Measurements from ENCODE around the gene BPIFB1. TPM values are rescaled to one million over a fixed set of nuclear protein-coding genes. Genes with fewer than 3 reads are reported as not detected.

The BPIFB1 gene
- polyA plus RNA-seq, 1 donor (not counting 4 experiments of a cell fraction or from before 2014, with no cell fraction given), result not detected

DNA sequence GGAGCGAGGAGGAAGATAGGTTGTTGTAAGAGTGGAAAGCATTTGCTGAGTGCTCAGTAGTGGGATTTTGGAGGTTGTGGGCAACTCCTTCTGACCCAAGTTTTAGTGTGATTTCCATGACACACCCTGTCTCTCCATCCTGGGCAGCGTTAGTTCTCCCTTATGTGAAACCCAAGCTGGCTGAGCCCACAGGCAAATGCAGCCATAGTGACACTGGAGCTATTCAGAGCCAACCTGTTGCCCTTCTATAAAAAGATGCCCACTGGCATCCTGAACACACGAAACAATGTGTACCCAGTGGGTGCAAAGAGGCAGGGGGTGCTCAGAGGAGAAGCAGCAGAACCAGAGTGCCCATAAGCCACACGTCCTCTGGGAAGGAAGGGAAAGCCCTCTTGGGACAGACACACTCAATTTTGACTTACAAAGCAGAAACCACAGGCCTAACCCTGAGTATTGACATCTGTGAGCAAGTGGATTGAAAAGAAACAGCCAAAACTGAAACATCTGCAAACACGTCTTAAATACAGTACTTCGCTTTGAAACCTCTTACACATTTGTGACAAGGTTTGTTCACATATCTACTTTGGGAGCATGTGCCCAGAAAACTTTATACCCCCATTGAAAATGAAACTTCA, 54.6 kb downstream of the BPIFB1 start:
- dilution Hi-C loops (cut with MboI; ENCODE audit: extremely low pct_ligation_motif_present, low sequenced_read_pairs), result no loop called here
- no peaks in the 10 kb centered on the region for H3K36me3 ChIP-seq (ENCODE audit: control insufficient read depth in 2 of 2, extremely low read depth in 1 of 2, insufficient read depth in 2 of 2, low read length in 2 of 2)
- H3K4me2 ChIP-seq (ENCODE audit: control insufficient read depth, extremely low read depth, insufficient read depth, low read depth, low read length), result no peak overlapping the region
- no peaks in the 10 kb centered on the region for H4K20me1 ChIP-seq (ENCODE audit: control insufficient read depth, extremely low read depth, insufficient read depth, low read length)
- no peak overlapping the region for H3K4me3 ChIP-seq (ENCODE audit: control insufficient read depth in 2 of 3, extremely low read depth in 1 of 3, insufficient read depth in 2 of 3, low read depth in 1 of 3, low read length in 3 of 3)
- no peaks in the 10 kb centered on the region for H3K9me3 ChIP-seq (ENCODE audit: control insufficient read depth, low read depth, low read length)
- no peak overlapping the region for H3K27ac ChIP-seq (ENCODE audit: control insufficient read depth, insufficient read depth, low read length)
- FAIRE-seq, result no peak
- H3K9me1 ChIP-seq (ENCODE audit: control insufficient read depth, extremely low read depth, insufficient read depth, low read length), result no peaks in the 10 kb centered on the region
- H2AFZ ChIP-seq (ENCODE audit: control insufficient read depth, low read length), result no peak overlapping the region
- TF ChIP-seq, protein P1, sequence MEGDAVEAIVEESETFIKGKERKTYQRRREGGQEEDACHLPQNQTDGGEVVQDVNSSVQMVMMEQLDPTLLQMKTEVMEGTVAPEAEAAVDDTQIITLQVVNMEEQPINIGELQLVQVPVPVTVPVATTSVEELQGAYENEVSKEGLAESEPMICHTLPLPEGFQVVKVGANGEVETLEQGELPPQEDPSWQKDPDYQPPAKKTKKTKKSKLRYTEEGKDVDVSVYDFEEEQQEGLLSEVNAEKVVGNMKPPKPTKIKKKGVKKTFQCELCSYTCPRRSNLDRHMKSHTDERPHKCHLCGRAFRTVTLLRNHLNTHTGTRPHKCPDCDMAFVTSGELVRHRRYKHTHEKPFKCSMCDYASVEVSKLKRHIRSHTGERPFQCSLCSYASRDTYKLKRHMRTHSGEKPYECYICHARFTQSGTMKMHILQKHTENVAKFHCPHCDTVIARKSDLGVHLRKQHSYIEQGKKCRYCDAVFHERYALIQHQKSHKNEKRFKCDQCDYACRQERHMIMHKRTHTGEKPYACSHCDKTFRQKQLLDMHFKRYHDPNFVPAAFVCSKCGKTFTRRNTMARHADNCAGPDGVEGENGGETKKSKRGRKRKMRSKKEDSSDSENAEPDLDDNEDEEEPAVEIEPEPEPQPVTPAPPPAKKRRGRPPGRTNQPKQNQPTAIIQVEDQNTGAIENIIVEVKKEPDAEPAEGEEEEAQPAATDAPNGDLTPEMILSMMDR (optimal IDR thresholded peaks at IDR 0.05 in 1 of 3, IDR thresholded peaks at IDR 0.05 in 1 of 3, conservative IDR thresholded peaks at IDR 0.05 in 1 of 3; ENCODE audit: extremely low read depth in 1 of 3, insufficient read depth in 2 of 3, low read length in 3 of 3), result no peak
- TF ChIP-seq EZH2 (IDR thresholded peaks at IDR 0.05; ENCODE audit: low read length), result no peak
- no peaks in the 10 kb centered on the region for H3K79me2 ChIP-seq (ENCODE audit: control insufficient read depth, insufficient read depth, low read length)
- DNase-seq (ENCODE audit: low read depth, low spot score), result no peak
- H3K4me1 ChIP-seq (ENCODE audit: control insufficient read depth, extremely low read depth, insufficient read depth, low read length), result no peaks in the 10 kb centered on the region
- peaks cover 3% of the 10 kb centered on the region for H3K27me3 ChIP-seq (ENCODE audit: control insufficient read depth, extremely low read depth, insufficient read depth, low read length)
- no peak overlapping the region for H3K9ac ChIP-seq (ENCODE audit: control insufficient read depth, extremely low read depth, insufficient read depth, low read length)

DNA sequence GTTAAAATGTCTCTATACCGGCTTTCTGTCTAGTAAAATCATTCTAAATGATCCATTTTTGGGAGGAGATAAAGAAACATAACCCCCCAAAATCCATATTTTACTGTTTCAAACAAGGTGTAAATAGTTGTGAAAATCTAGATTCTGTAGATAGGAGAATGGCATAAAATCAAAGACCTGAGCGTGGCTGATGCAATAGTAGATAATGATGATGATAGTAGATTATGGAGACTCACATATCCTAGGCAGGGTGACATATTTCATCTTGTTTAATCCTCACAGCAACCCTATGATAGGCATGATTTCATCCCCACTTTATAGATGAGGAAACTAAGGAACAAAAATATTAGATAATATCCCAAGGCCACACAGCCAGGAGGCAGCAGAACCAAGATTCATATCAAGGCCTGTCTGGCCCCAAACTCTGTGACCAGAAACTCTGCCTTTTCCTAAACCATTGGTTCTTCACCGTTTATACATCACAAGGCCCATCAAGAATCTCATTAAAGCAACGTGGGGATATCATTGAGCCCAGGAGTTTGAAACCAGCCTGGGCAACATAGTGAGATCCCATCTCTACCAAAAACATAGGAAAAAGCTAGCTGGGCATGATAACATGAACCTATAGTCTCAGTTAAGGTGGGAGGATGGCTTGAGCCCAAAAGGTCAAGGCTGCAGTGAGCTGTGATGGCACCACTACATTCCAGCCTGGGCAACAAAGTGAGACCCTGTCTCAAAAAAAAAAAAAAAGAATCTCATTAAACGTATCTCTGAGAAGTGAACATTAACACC, 55.6 kb downstream of the BPIFB1 start:
- H3K9me3 ChIP-seq (ENCODE audit: control insufficient read depth, low read depth, low read length), result no peaks in the 10 kb centered on the region
- no peaks in the 10 kb centered on the region for H3K4me1 ChIP-seq (ENCODE audit: control insufficient read depth, extremely low read depth, insufficient read depth, low read length)
- TF ChIP-seq, protein P1 (optimal IDR thresholded peaks at IDR 0.05 in 1 of 3, IDR thresholded peaks at IDR 0.05 in 1 of 3, conservative IDR thresholded peaks at IDR 0.05 in 1 of 3; ENCODE audit: extremely low read depth in 1 of 3, insufficient read depth in 2 of 3, low read length in 3 of 3), result no peak
- TF ChIP-seq EZH2 (IDR thresholded peaks at IDR 0.05; ENCODE audit: low read length), result no peak
- H3K4me2 ChIP-seq (ENCODE audit: control insufficient read depth, extremely low read depth, insufficient read depth, low read depth, low read length), result no peak overlapping the region
- FAIRE-seq (no peak), DNase-seq (ENCODE audit: low read depth, low spot score) (no peak)
- H3K36me3 ChIP-seq (ENCODE audit: control insufficient read depth in 2 of 2, extremely low read depth in 1 of 2, insufficient read depth in 2 of 2, low read length in 2 of 2), result no peaks in the 10 kb centered on the region
- H4K20me1 ChIP-seq (ENCODE audit: control insufficient read depth, extremely low read depth, insufficient read depth, low read length), result no peaks in the 10 kb centered on the region
- dilution Hi-C loops (cut with MboI; ENCODE audit: extremely low pct_ligation_motif_present, low sequenced_read_pairs), result no loop called here
- no peaks in the 10 kb centered on the region for H3K79me2 ChIP-seq (ENCODE audit: control insufficient read depth, insufficient read depth, low read length)
- H3K9me1 ChIP-seq (ENCODE audit: control insufficient read depth, extremely low read depth, insufficient read depth, low read length), result no peaks in the 10 kb centered on the region
- H3K27me3 ChIP-seq (ENCODE audit: control insufficient read depth, extremely low read depth, insufficient read depth, low read length), result peaks cover 3% of the 10 kb centered on the region
- no peak overlapping the region for H3K9ac ChIP-seq (ENCODE audit: control insufficient read depth, extremely low read depth, insufficient read depth, low read length)
- H3K4me3 ChIP-seq (ENCODE audit: control insufficient read depth in 2 of 3, extremely low read depth in 1 of 3, insufficient read depth in 2 of 3, low read depth in 1 of 3, low read length in 3 of 3), result no peak overlapping the region
- no peak overlapping the region for H2AFZ ChIP-seq (ENCODE audit: control insufficient read depth, low read length)
- no peak overlapping the region for H3K27ac ChIP-seq (ENCODE audit: control insufficient read depth, insufficient read depth, low read length)
